H1 (cell line): ENCODE data around the gene NFIA.

ENCODE experiments used
- CEBPB ChIP-seq: IDR thresholded peaks from 2 replicates; pipeline ENCODE4 v1.6.1; 2012; ENCODE audit warnings: low read depth, low read length
- CTCF ChIP-seq, 3 experiments: IDR thresholded peaks; 1 replicate in 2 of 3; 2 replicates in 1 of 3; pipeline versions ENCODE4 v1.5.1 to v1.6.1; 2011; ENCODE audit warnings: low read length in 3 of 3, mild to moderate bottlenecking in 3 of 3, inconsistent platforms in 2 of 3, low read depth in 1 of 3, moderate library complexity in 1 of 3; ENCODE audit not compliant: insufficient read depth in 1 of 3; ENCODE audit errors: control extremely low read depth in 1 of 3
- EZH2 ChIP-seq: fragments of 200-600 bp; sonication (generic); IDR thresholded peaks from 2 replicates; pipeline ENCODE4 v1.7.1; 2012; ENCODE audit warnings: low read depth, mild to moderate bottlenecking, moderate library complexity, low read length, inconsistent platforms; ENCODE audit not compliant: severe bottlenecking
- FOSL1 ChIP-seq: IDR thresholded peaks from 2 replicates; pipeline ENCODE4 v1.6.1; 2011; ENCODE audit warnings: mild to moderate bottlenecking, low read depth, low read length, moderate library complexity; ENCODE audit not compliant: insufficient read depth
- JUND ChIP-seq: IDR thresholded peaks from 2 replicates; pipeline ENCODE4 v1.6.1; 2011; ENCODE audit warnings: mild to moderate bottlenecking, improper control_type of control experiment, low read length
- RAD21 ChIP-seq, 2 experiments: IDR thresholded peaks in 1 of 2; conservative IDR thresholded peaks in 1 of 2; 2 replicates each; pipeline ENCODE4 v1.6.1; 2011; ENCODE audit warnings: low read depth in 2 of 2, low read length in 2 of 2, improper control_type of control experiment in 1 of 2, inconsistent platforms in 1 of 2, mild to moderate bottlenecking in 1 of 2, moderate library complexity in 1 of 2
- SIN3A ChIP-seq, 2 experiments: IDR thresholded peaks in 1 of 2; conservative IDR thresholded peaks in 1 of 2; 2 replicates each; pipeline ENCODE4 v1.6.1; 2011 to 2012; ENCODE audit warnings: low read length in 2 of 2, improper control_type of control experiment in 1 of 2, low read depth in 1 of 2, mild to moderate bottlenecking in 1 of 2
- TAF1 ChIP-seq: IDR thresholded peaks from 2 replicates; pipeline ENCODE4 v1.6.1; 2011; ENCODE audit warnings: mild to moderate bottlenecking, low read depth, low read length
- TCF12 ChIP-seq: IDR thresholded peaks from 2 replicates; pipeline ENCODE4 v1.6.1; 2011; ENCODE audit warnings: low read depth, mild to moderate bottlenecking, low read length
- USF2 ChIP-seq: IDR thresholded peaks from 2 replicates; pipeline ENCODE4 v1.6.1; 2011; ENCODE audit warnings: low read length, improper control_type of control experiment
- YY1 ChIP-seq: IDR thresholded peaks from 2 replicates; pipeline ENCODE4 v1.6.1; 2011; ENCODE audit warnings: low read depth, mild to moderate bottlenecking, low read length
- TF ChIP-seq, protein P1 (sequence below): IDR thresholded peaks from 2 replicates; pipeline ENCODE4 v1.6.1; 2012; ENCODE audit warnings: inconsistent platforms

GRCh38 chr1:61053712-61054600 lies 28.4 kb upstream of the NFIA start:
- TF ChIP-seq CTCF (IDR thresholded peaks at IDR 0.05; ENCODE audit: control extremely low read depth in 1 of 3, insufficient read depth in 1 of 3, low read depth in 1 of 3, low read length in 3 of 3) (no peak), TAF1 (no peak), USF2 (no peak), EZH2 (peak; percentile 53), TCF12 (no peak), CEBPB (no peak), JUND (no peak), SIN3A (conservative IDR thresholded peaks at IDR 0.05 in 1 of 2, IDR thresholded peaks at IDR 0.05 in 1 of 2; ENCODE audit: low read depth in 1 of 2, low read length in 2 of 2) (no peak), YY1 (no peak), RAD21 (IDR thresholded peaks at IDR 0.05 in 1 of 2, conservative IDR thresholded peaks at IDR 0.05 in 1 of 2; ENCODE audit: low read depth in 2 of 2, low read length in 2 of 2) (peak; percentile 2 to 22; a peak in 1 of 4 replicates), FOSL1 (no peak)
- TF ChIP-seq, protein P1, sequence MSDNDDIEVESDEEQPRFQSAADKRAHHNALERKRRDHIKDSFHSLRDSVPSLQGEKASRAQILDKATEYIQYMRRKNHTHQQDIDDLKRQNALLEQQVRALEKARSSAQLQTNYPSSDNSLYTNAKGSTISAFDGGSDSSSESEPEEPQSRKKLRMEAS = no peak
